Measurements from ENCODE around the gene GNB3.

Gene GNB3

GRCh38 chr12:6849427-6849826 lies 8.7 kb downstream of the GNB3 start:
- no peak for TF ChIP-seq RARB (CRISPR knock-in tag; IDR thresholded peaks at IDR 0.05)
- no peak for TF ChIP-seq CSRNP3 (CRISPR knock-in tag; IDR thresholded peaks at IDR 0.05)
- TF ChIP-seq TOX (CRISPR knock-in tag; IDR thresholded peaks at IDR 0.05; ENCODE audit: borderline replicate concordance): no peak
- no peak for TF ChIP-seq ZFP3 (CRISPR knock-in tag; IDR thresholded peaks at IDR 0.05)
- TF ChIP-seq CSDC2 (CRISPR knock-in tag; IDR thresholded peaks at IDR 0.05): no peak
- no peak for TF ChIP-seq PATZ1 (CRISPR knock-in tag; IDR thresholded peaks at IDR 0.05; ENCODE audit: borderline replicate concordance)
- no peak for TF ChIP-seq ZNF70 (CRISPR knock-in tag; IDR thresholded peaks at IDR 0.05)
- no peak for TF ChIP-seq PPARA (CRISPR knock-in tag; IDR thresholded peaks at IDR 0.05; ENCODE audit: borderline replicate concordance)
- TF ChIP-seq SNAI2 (CRISPR knock-in tag; IDR thresholded peaks at IDR 0.05): no peak
- no peak for TF ChIP-seq TSHZ2 (CRISPR knock-in tag; IDR thresholded peaks at IDR 0.05)
- TF ChIP-seq ARNTL (CRISPR knock-in tag; IDR thresholded peaks at IDR 0.05; ENCODE audit: borderline replicate concordance, low read depth): no peak
- ATAC-seq: no peak

- TF ChIP-seq CREB5 (CRISPR knock-in tag; IDR thresholded peaks at IDR 0.05; ENCODE audit: low read depth) (no peak), PATZ1 (CRISPR knock-in tag; IDR thresholded peaks at IDR 0.05; ENCODE audit: borderline replicate concordance) (no peak), ZNF565 (CRISPR knock-in tag; conservative IDR thresholded peaks at IDR 0.05; ENCODE audit: low read depth) (no peak), CSDC2 (CRISPR knock-in tag; IDR thresholded peaks at IDR 0.05) (no peak), ESRRG (CRISPR knock-in tag; IDR thresholded peaks at IDR 0.05) (no peak), ISL1 (CRISPR knock-in tag; IDR thresholded peaks at IDR 0.05) (no peak), ZNF70 (CRISPR knock-in tag; IDR thresholded peaks at IDR 0.05) (no peak), TCF4 (CRISPR knock-in tag; IDR thresholded peaks at IDR 0.05; ENCODE audit: borderline replicate concordance) (no peak), POU6F1 (CRISPR knock-in tag; IDR thresholded peaks at IDR 0.05; ENCODE audit: borderline replicate concordance, low read depth) (no peak), ZC3H10 (CRISPR knock-in tag; IDR thresholded peaks at IDR 0.05) (no peak), CSRNP3 (CRISPR knock-in tag; IDR thresholded peaks at IDR 0.05) (no peak), BACH2 (CRISPR knock-in tag; IDR thresholded peaks at IDR 0.05; ENCODE audit: borderline replicate concordance) (no peak), ZFP30 (CRISPR knock-in tag; IDR thresholded peaks at IDR 0.05) (no peak)
- no peak for ATAC-seq
Measured at GRCh38 chr12:6849976-6850560, 9.3 kb downstream of the GNB3 start.

All from SK-N-SH treated with all-trans-retinoic acid at 6 μM for 48 hours (cell line).